Stimulated activated naive CD8-positive, alpha-beta T cell treated with anti-CD3 and anti-CD28 coated beads, Interleukin-15, Interleukin-2, amounts not matched to agents 100 ng/mL and 50 ng/mL, for 24 hours (primary cell): ENCODE results near the gene UBE2L6.
A peak's percentile ranks its signal among the peaks of the same experiment; 100 is the strongest.

Experiments
- H3K27ac Mint-ChIP-seq: one replicate; pipeline ENCODE4 v1.8.0; 2021; ENCODE audit warnings: mild to moderate bottlenecking, mixed read lengths
- H3K27me3 Mint-ChIP-seq: one replicate; pipeline ENCODE4 v1.8.0; 2021; ENCODE audit warnings: mixed read lengths
- H3K36me3 Mint-ChIP-seq: one replicate; pipeline ENCODE4 v1.8.0; 2021; ENCODE audit warnings: low read depth, mixed read lengths
- H3K4me1 Mint-ChIP-seq: one replicate; pipeline ENCODE4 v1.8.0; 2021; ENCODE audit warnings: low read depth, mixed read lengths
- H3K4me3 Mint-ChIP-seq: one replicate; pipeline ENCODE4 v1.8.0; 2021; ENCODE audit warnings: mild to moderate bottlenecking, mixed read lengths
- H3K9me3 Mint-ChIP-seq: one replicate; pipeline ENCODE4 v1.8.0; 2021; ENCODE audit warnings: mixed read lengths

The UBE2L6 gene

GRCh38 chr11:57586711-57587245 is 19.3 kb upstream of the UBE2L6 start:
- Mint-ChIP-seq H3K4me1 (no peaks in the 10 kb centered on the region), H3K27me3 (no peaks in the 10 kb centered on the region), H3K27ac (no peak overlapping the region), H3K4me3 (no peak overlapping the region), H3K9me3 (no peaks in the 10 kb centered on the region), H3K36me3 (no peaks in the 10 kb centered on the region)

- Mint-ChIP-seq H3K4me1 (no peaks in the 10 kb centered on the region), H3K27me3 (no peaks in the 10 kb centered on the region), H3K27ac (no peak overlapping the region), H3K9me3 (no peaks in the 10 kb centered on the region), H3K36me3 (no peaks in the 10 kb centered on the region), H3K4me3 (no peak overlapping the region)
Observed at GRCh38 chr11:57585301-57585700, 17.8 kb upstream of the UBE2L6 start.

GRCh38 chr11:57584341-57584740 is 16.9 kb upstream of the UBE2L6 start:
- Mint-ChIP-seq H3K27ac (no peak overlapping the region), H3K36me3 (no peaks in the 10 kb centered on the region), H3K9me3 (no peaks in the 10 kb centered on the region), H3K4me1 (no peaks in the 10 kb centered on the region), H3K27me3 (no peaks in the 10 kb centered on the region), H3K4me3 (no peak overlapping the region)

GRCh38 chr11:57574061-57574460 is 6.6 kb upstream of the UBE2L6 start:
- no peaks in the 10 kb centered on the region for H3K9me3 Mint-ChIP-seq
- H3K4me1 Mint-ChIP-seq = peaks cover 5% of the 10 kb centered on the region
- H3K4me3 Mint-ChIP-seq = no peak overlapping the region
- peaks cover 4% of the 10 kb centered on the region for H3K27me3 Mint-ChIP-seq
- no peak overlapping the region for H3K27ac Mint-ChIP-seq
- H3K36me3 Mint-ChIP-seq = no peaks in the 10 kb centered on the region

- no peaks in the 10 kb centered on the region for H3K9me3 Mint-ChIP-seq
- no peak overlapping the region for H3K4me3 Mint-ChIP-seq
- H3K4me1 Mint-ChIP-seq = peaks cover 12% of the 10 kb centered on the region
- H3K27me3 Mint-ChIP-seq = peaks cover 4% of the 10 kb centered on the region
- H3K27ac Mint-ChIP-seq = no peak overlapping the region
- H3K36me3 Mint-ChIP-seq = no peaks in the 10 kb centered on the region
Observed at GRCh38 chr11:57571606-57572005, 4.1 kb upstream of the UBE2L6 start.

- H3K36me3 Mint-ChIP-seq = peaks cover 14% of the 10 kb centered on the region
- H3K4me1 Mint-ChIP-seq = peaks cover 44% of the 10 kb centered on the region
- H3K27ac Mint-ChIP-seq = peak overlapping the region; percentile 95
- no peaks in the 10 kb centered on the region for H3K27me3 Mint-ChIP-seq
- H3K4me3 Mint-ChIP-seq = peak overlapping the region; percentile 98
- H3K9me3 Mint-ChIP-seq = no peaks in the 10 kb centered on the region
Observed at GRCh38 chr11:57568330-57568766, 876 bp upstream of the UBE2L6 start.

- H3K9me3 Mint-ChIP-seq = no peaks in the 10 kb centered on the region
- H3K36me3 Mint-ChIP-seq = peaks cover 19% of the 10 kb centered on the region
- H3K4me1 Mint-ChIP-seq = peaks cover 56% of the 10 kb centered on the region
- H3K27me3 Mint-ChIP-seq = no peaks in the 10 kb centered on the region
- peak overlapping the region; percentile 98 for H3K27ac Mint-ChIP-seq
- peak overlapping the region; percentile 98 for H3K4me3 Mint-ChIP-seq
Observed at GRCh38 chr11:57566905-57567514, 462 bp downstream of the UBE2L6 start.

GRCh38 chr11:57566005-57566904 is 1.2 kb downstream of the UBE2L6 start:
- no peaks in the 10 kb centered on the region for H3K27me3 Mint-ChIP-seq
- peaks cover 21% of the 10 kb centered on the region for H3K36me3 Mint-ChIP-seq
- peak overlapping the region; percentile 98 for H3K27ac Mint-ChIP-seq
- peak overlapping the region; percentile 98 for H3K4me3 Mint-ChIP-seq
- no peaks in the 10 kb centered on the region for H3K9me3 Mint-ChIP-seq
- peaks cover 58% of the 10 kb centered on the region for H3K4me1 Mint-ChIP-seq

- no peaks in the 10 kb centered on the region for H3K27me3 Mint-ChIP-seq
- H3K9me3 Mint-ChIP-seq = no peaks in the 10 kb centered on the region
- peaks cover 45% of the 10 kb centered on the region for H3K36me3 Mint-ChIP-seq
- peaks cover 54% of the 10 kb centered on the region for H3K4me1 Mint-ChIP-seq
- peak overlapping the region; percentile 54 for H3K27ac Mint-ChIP-seq
- H3K4me3 Mint-ChIP-seq = no peak overlapping the region
Observed at GRCh38 chr11:57562596-57562995, 4.9 kb downstream of the UBE2L6 start.

- Mint-ChIP-seq H3K4me1 (peaks cover 40% of the 10 kb centered on the region), H3K4me3 (no peak overlapping the region), H3K36me3 (peaks cover 65% of the 10 kb centered on the region), H3K27me3 (no peaks in the 10 kb centered on the region), H3K27ac (peak overlapping the region; percentile 52), H3K9me3 (no peaks in the 10 kb centered on the region)
Observed at GRCh38 chr11:57560146-57560545, 7.3 kb downstream of the UBE2L6 start.

GRCh38 chr11:57556041-57556440 is 11.4 kb downstream of the UBE2L6 start:
- peaks cover 1% of the 10 kb centered on the region for H3K4me1 Mint-ChIP-seq
- no peak overlapping the region for H3K27ac Mint-ChIP-seq
- no peak overlapping the region for H3K4me3 Mint-ChIP-seq
- peaks cover 74% of the 10 kb centered on the region for H3K36me3 Mint-ChIP-seq
- no peaks in the 10 kb centered on the region for H3K27me3 Mint-ChIP-seq
- no peaks in the 10 kb centered on the region for H3K9me3 Mint-ChIP-seq

GRCh38 chr11:57555393-57555792 is 12.1 kb downstream of the UBE2L6 start:
- Mint-ChIP-seq H3K4me3 (no peak overlapping the region), H3K36me3 (peaks cover 71% of the 10 kb centered on the region), H3K27me3 (no peaks in the 10 kb centered on the region), H3K27ac (no peak overlapping the region), H3K4me1 (no peaks in the 10 kb centered on the region), H3K9me3 (no peaks in the 10 kb centered on the region)

- H3K4me1 Mint-ChIP-seq = peaks cover 11% of the 10 kb centered on the region
- H3K27me3 Mint-ChIP-seq = no peaks in the 10 kb centered on the region
- peaks cover 68% of the 10 kb centered on the region for H3K36me3 Mint-ChIP-seq
- no peak overlapping the region for H3K4me3 Mint-ChIP-seq
- no peaks in the 10 kb centered on the region for H3K9me3 Mint-ChIP-seq
- no peak overlapping the region for H3K27ac Mint-ChIP-seq
Observed at GRCh38 chr11:57552479-57552878, 15.0 kb downstream of the UBE2L6 start.

- peaks cover 67% of the 10 kb centered on the region for H3K36me3 Mint-ChIP-seq
- peaks cover 17% of the 10 kb centered on the region for H3K4me1 Mint-ChIP-seq
- no peaks in the 10 kb centered on the region for H3K27me3 Mint-ChIP-seq
- H3K4me3 Mint-ChIP-seq = no peak overlapping the region
- no peak overlapping the region for H3K27ac Mint-ChIP-seq
- H3K9me3 Mint-ChIP-seq = no peaks in the 10 kb centered on the region
Observed at GRCh38 chr11:57551941-57552340, 15.5 kb downstream of the UBE2L6 start.

GRCh38 chr11:57549983-57550382 is 17.5 kb downstream of the UBE2L6 start:
- no peaks in the 10 kb centered on the region for H3K9me3 Mint-ChIP-seq
- no peak overlapping the region for H3K4me3 Mint-ChIP-seq
- no peaks in the 10 kb centered on the region for H3K27me3 Mint-ChIP-seq
- H3K36me3 Mint-ChIP-seq = peaks cover 51% of the 10 kb centered on the region
- peaks cover 17% of the 10 kb centered on the region for H3K4me1 Mint-ChIP-seq
- peak overlapping the region; percentile 12 for H3K27ac Mint-ChIP-seq
